ENCODE data around the gene FOXK2. TPM values are rescaled to one million over a fixed set of nuclear protein-coding genes. Genes with fewer than 3 reads are reported as not detected.

The FOXK2 gene
- total and polyA plus RNA-seq, 2 of the 8 experiments (the other 6 are each of a cell fraction or from before 2014, with no cell fraction given): 34.7 to 64.9 TPM

- Histone ChIP-seq H2BK12ac (ENCODE audit: low read depth, low read length) (no peak overlapping the region), H3K9ac (replicated peaks in 1 of 4; ENCODE audit: extremely low read depth in 1 of 4, low read depth in 3 of 4, low read length in 3 of 4) (no peak overlapping the region), H3K4me1 (replicated peaks in 1 of 4; ENCODE audit: control insufficient read depth in 3 of 4, insufficient read depth in 4 of 4, low read length in 3 of 4) (peaks cover 0 to 9% (median 5%) of the 10 kb centered on the region in 4 experiments; a peak in 5 of 7 replicates), H3K79me2 (ENCODE audit: control insufficient read depth in 1 of 2, insufficient read depth in 2 of 2, low read length in 2 of 2) (peaks cover 0 to 5% of the 10 kb centered on the region in 2 experiments; a peak in 1 of 4 replicates), H4K8ac (ENCODE audit: extremely low read depth, insufficient read depth, low read length) (no peak overlapping the region; the same call in 1 of the 2 replicates), H2BK5ac (ENCODE audit: low read depth, low read length) (no peak overlapping the region), H3K27ac (ENCODE audit: low read depth, low read length) (no peak overlapping the region), H3K9me3 (ENCODE audit: insufficient read depth in 2 of 2, low read depth in 1 of 2, low read length in 1 of 2) (no peaks in the 10 kb centered on the region), H4K20me1 (replicated peaks in 1 of 2; ENCODE audit: control insufficient read depth in 1 of 2, insufficient read depth in 2 of 2, low read length in 2 of 2) (peaks cover 6 to 30% of the 10 kb centered on the region in 2 experiments), H4K91ac (replicated peaks; ENCODE audit: insufficient read length, low read length) (no peak overlapping the region), H3K4ac (replicated peaks; ENCODE audit: insufficient read length, low read depth, low read length) (no peak overlapping the region), H3K36me3 (ENCODE audit: control insufficient read depth in 2 of 4, insufficient read depth in 4 of 4, low read length in 3 of 4) (peaks cover 10 to 47% (median 26%) of the 10 kb centered on the region in 4 experiments; a peak in 7 of 8 replicates), H3K4me2 (ENCODE audit: insufficient read depth in 1 of 2, low read depth in 2 of 2, low read length in 2 of 2) (no peak overlapping the region), H2AFZ (ENCODE audit: low read length) (no peak overlapping the region), H3K27me3 (replicated peaks in 1 of 4; ENCODE audit: control insufficient read depth in 3 of 4, extremely low read depth in 1 of 4, insufficient read depth in 3 of 4, low read length in 3 of 4) (no peaks in the 10 kb centered on the region), H2BK20ac (ENCODE audit: low read length) (no peak overlapping the region), H3K23ac (ENCODE audit: insufficient read length) (no peak overlapping the region), H3K56ac (replicated peaks; ENCODE audit: insufficient read length, low read depth, low read length) (no peak overlapping the region), H4K5ac (ENCODE audit: insufficient read length, low read depth, low read length) (no peak overlapping the region), H3K23me2 (ENCODE audit: low read depth, low read length) (0 out of 2 replicates have a peak, but pooled peaks cover 3% of the 10 kb centered on the region), H2BK120ac (replicated peaks; ENCODE audit: low read depth, low read length) (no peak overlapping the region), H2AK5ac (ENCODE audit: low read depth, low read length) (no peak overlapping the region), H3K14ac (ENCODE audit: insufficient read length) (no peak overlapping the region), H3K4me3 (ENCODE audit: extremely low read depth in 1 of 4, insufficient read depth in 2 of 4, low read depth in 3 of 4, low read length in 4 of 4) (no peak overlapping the region), H2BK15ac (ENCODE audit: low read length) (no peak overlapping the region), H3K79me1 (ENCODE audit: low read depth, low read length) (peaks cover 22% of the 10 kb centered on the region), H3K18ac (ENCODE audit: extremely low read depth, low read length) (no peak overlapping the region)
- ChIA-PET POLR2A (ENCODE audit: partially characterized antibody) (no interaction called here), CTCF (ENCODE audit: partially characterized antibody) (interaction anchor here (0.6 to 1.6 kb wide), 4 partner anchors 14 to 173 kb away, joined by 3 to 4 read pairs (median 4); no protein-coding TSS in a partner anchor)
- FAIRE-seq (no peak), DNase-seq (ENCODE audit: low read depth in 1 of 2, low spot score in 2 of 2) (no peak)
- WGBS, 2 experiments (ENCODE audit: extremely low coverage in 1 of 2, insufficient coverage in 1 of 2, insufficient read length in 1 of 2, insufficient replicate concordance in 2 of 2, low coverage in 1 of 2, low lambda C conversion rate in 2 of 2, missing lambda C conversion rate in 1 of 2): 92% methylated on average over 17 of the region's 21 CpGs; no CpG with 5 or more reads in 1 of the 2 experiments
- TF ChIP-seq CHD1 (IDR thresholded peaks at IDR 0.05; ENCODE audit: low read depth, low read length) (no peak), POU5F1 (IDR thresholded peaks at IDR 0.05; ENCODE audit: low read depth, low read length) (no peak), SP2 (IDR thresholded peaks at IDR 0.05; ENCODE audit: low read length) (no peak), CTBP2 (IDR thresholded peaks at IDR 0.05; ENCODE audit: borderline replicate concordance, insufficient read depth, insufficient read length, low read length) (no peak), BACH1 (IDR thresholded peaks at IDR 0.05; ENCODE audit: low read length) (no peak), E2F6 (IDR thresholded peaks at IDR 0.05) (no peak), SRF (IDR thresholded peaks at IDR 0.05; ENCODE audit: low read depth, low read length) (no peak), JUND (IDR thresholded peaks at IDR 0.05; ENCODE audit: low read length) (no peak), SIN3A (conservative IDR thresholded peaks at IDR 0.05 in 1 of 2, IDR thresholded peaks at IDR 0.05 in 1 of 2; ENCODE audit: low read depth in 1 of 2, low read length in 2 of 2) (no peak), YY1 (IDR thresholded peaks at IDR 0.05; ENCODE audit: low read depth, low read length) (no peak), SP4 (IDR thresholded peaks at IDR 0.05; ENCODE audit: low read length) (no peak), KDM4A (IDR thresholded peaks at IDR 0.05; ENCODE audit: low read depth, low read length, severe bottlenecking) (no peak), CEBPB (IDR thresholded peaks at IDR 0.05; ENCODE audit: low read depth, low read length) (no peak), BCL11A (IDR thresholded peaks at IDR 0.05; ENCODE audit: low read depth in 2 of 2, low read length in 2 of 2) (no peak), POLR2A (IDR thresholded peaks at IDR 0.05; ENCODE audit: control extremely low read depth in 1 of 2, low read depth in 2 of 2, low read length in 2 of 2) (no peak)
These were observed 76.4 kb downstream of the FOXK2 start for GRCh38 chr17:82595893-82596292.
